A204.1 (cell line): ENCODE data around the gene CFP.
"Not testable (repeated sequence)": the region's sequence is repeated elsewhere in the genome, so short reads cannot be mapped to it uniquely, and the experiment has no call there.

Experiments used
- FAIRE-seq: peaks from 2 replicates; lab custom pipeline; 2012; peaks lifted over from hg19 to GRCh38; lab: Jason Lieb, UNC

CFP gene

GRCh38 chrX:47603125-47603524 is 26.6 kb downstream of the CFP start:
- FAIRE-seq: not testable (repeated sequence)

GRCh38 chrX:47597222-47597621 is 32.5 kb downstream of the CFP start:
- no peak for FAIRE-seq

GRCh38 chrX:47596256-47596655 is 33.5 kb downstream of the CFP start:
- FAIRE-seq: no peak

- no peak for FAIRE-seq
These were observed 33.9 kb downstream of the CFP start for GRCh38 chrX:47595716-47596251.

- no peak for FAIRE-seq
These were observed 36.2 kb downstream of the CFP start for GRCh38 chrX:47593522-47593921.

GRCh38 chrX:47590984-47591383 is 38.7 kb downstream of the CFP start:
- FAIRE-seq: no peak

- FAIRE-seq: no peak
These were observed 41.6 kb downstream of the CFP start for GRCh38 chrX:47587906-47588735.

GRCh38 chrX:47587091-47587891 is 42.4 kb downstream of the CFP start:
- FAIRE-seq: no peak

- no peak for FAIRE-seq
These were observed 43.5 kb downstream of the CFP start for GRCh38 chrX:47586043-47586787.

- FAIRE-seq: no peak
These were observed 44.5 kb downstream of the CFP start for GRCh38 chrX:47585273-47585672.

GRCh38 chrX:47584714-47585113 is 45.0 kb downstream of the CFP start:
- no peak for FAIRE-seq

GRCh38 chrX:47583240-47583861 is 46.4 kb downstream of the CFP start:
- FAIRE-seq: no peak

GRCh38 chrX:47581731-47582647 is 47.7 kb downstream of the CFP start, which contains the start of gene TIMP1:
Gene TIMP1 (plus strand): TSS chrX:47582436. CDS start chrX:47583416, 980 bp downstream.
- peak; percentile 29 for FAIRE-seq

GRCh38 chrX:47579537-47579936 is 50.2 kb downstream of the CFP start:
- no peak for FAIRE-seq

- no peak for FAIRE-seq
These were observed 51.0 kb downstream of the CFP start for GRCh38 chrX:47578692-47579091.

GRCh38 chrX:47577901-47578300 is 51.8 kb downstream of the CFP start:
- no peak for FAIRE-seq

- no peak for FAIRE-seq
These were observed 52.3 kb downstream of the CFP start for GRCh38 chrX:47577424-47577823.

GRCh38 chrX:47576021-47576898 is 53.5 kb downstream of the CFP start:
- no peak for FAIRE-seq

- FAIRE-seq: no peak
These were observed 55.0 kb downstream of the CFP start for GRCh38 chrX:47574547-47575301.
